Measurements from ENCODE around the gene INKA1. TPM values are rescaled to one million over a fixed set of nuclear protein-coding genes. Genes with fewer than 3 reads are reported as not detected.

The INKA1 gene
- total RNA-seq, 1 donor from 2014 or later = 5.2 TPM

DNA sequence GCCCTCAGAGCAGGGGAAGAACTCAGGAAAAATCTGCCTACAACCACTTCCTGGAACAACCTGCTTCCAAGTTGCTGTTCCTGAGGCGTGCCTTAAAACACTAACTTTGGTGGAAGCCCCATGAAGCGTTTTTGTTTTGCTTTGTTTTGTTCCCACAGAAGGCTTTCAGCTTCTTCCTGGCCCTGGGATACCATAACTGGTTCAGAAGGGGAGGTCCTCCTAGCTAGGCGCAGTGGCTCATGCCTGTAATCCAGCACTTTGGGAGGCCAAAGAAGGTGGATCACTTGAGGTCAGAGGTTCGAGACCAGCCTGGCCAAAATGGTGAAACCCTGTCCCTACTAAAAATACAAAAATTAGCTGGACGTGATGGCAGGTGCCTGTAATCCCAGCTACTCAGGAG is 15.5 kb upstream of the INKA1 start:
- H3K27ac Mint-ChIP-seq (ENCODE audit: unreplicated experiment) = peak overlapping the region; percentile 97
- H3K4me3 Mint-ChIP-seq (ENCODE audit: unreplicated experiment) = peak overlapping the region; percentile 86
- no peak for DNase-seq (ENCODE audit: extremely low spot score, unreplicated experiment)
- peaks cover 24% of the 10 kb centered on the region for H3K4me1 Mint-ChIP-seq (ENCODE audit: unreplicated experiment)
- H3K9me3 Mint-ChIP-seq (ENCODE audit: unreplicated experiment) = no peaks in the 10 kb centered on the region
- no peaks in the 10 kb centered on the region for H3K27me3 Mint-ChIP-seq (ENCODE audit: unreplicated experiment)
- TF ChIP-seq, protein P1, sequence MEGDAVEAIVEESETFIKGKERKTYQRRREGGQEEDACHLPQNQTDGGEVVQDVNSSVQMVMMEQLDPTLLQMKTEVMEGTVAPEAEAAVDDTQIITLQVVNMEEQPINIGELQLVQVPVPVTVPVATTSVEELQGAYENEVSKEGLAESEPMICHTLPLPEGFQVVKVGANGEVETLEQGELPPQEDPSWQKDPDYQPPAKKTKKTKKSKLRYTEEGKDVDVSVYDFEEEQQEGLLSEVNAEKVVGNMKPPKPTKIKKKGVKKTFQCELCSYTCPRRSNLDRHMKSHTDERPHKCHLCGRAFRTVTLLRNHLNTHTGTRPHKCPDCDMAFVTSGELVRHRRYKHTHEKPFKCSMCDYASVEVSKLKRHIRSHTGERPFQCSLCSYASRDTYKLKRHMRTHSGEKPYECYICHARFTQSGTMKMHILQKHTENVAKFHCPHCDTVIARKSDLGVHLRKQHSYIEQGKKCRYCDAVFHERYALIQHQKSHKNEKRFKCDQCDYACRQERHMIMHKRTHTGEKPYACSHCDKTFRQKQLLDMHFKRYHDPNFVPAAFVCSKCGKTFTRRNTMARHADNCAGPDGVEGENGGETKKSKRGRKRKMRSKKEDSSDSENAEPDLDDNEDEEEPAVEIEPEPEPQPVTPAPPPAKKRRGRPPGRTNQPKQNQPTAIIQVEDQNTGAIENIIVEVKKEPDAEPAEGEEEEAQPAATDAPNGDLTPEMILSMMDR (IDR thresholded peaks at IDR 0.05) = no peak
- peaks cover 4% of the 10 kb centered on the region for H3K36me3 Mint-ChIP-seq (ENCODE audit: unreplicated experiment)

DNA sequence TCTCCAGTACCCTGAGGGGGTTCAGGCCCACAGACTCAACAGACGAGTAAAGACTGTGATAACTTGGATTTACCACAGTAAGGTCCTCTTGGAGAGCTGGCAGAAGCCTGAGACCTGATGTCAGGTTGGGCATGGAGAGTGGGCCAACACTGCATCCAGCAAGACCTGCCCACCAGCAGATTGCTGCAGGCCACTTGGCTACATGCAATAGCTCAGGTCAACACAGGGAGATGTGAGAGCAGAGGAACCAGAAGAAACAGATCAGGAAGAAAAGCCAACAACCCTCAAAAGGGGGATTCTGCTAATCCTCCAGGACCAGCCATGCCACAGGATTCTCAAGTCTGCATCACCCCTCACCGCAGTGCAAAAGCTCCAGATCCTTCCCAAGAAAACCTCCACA is 15.0 kb upstream of the INKA1 start:
- DNase-seq (ENCODE audit: extremely low spot score, unreplicated experiment) = no peak
- no peak overlapping the region for H3K4me3 Mint-ChIP-seq (ENCODE audit: unreplicated experiment)
- no peak overlapping the region for H3K27ac Mint-ChIP-seq (ENCODE audit: unreplicated experiment)
- peaks cover 4% of the 10 kb centered on the region for H3K36me3 Mint-ChIP-seq (ENCODE audit: unreplicated experiment)
- peaks cover 24% of the 10 kb centered on the region for H3K4me1 Mint-ChIP-seq (ENCODE audit: unreplicated experiment)
- TF ChIP-seq, protein P1 (IDR thresholded peaks at IDR 0.05) = no peak
- H3K27me3 Mint-ChIP-seq (ENCODE audit: unreplicated experiment) = no peaks in the 10 kb centered on the region
- H3K9me3 Mint-ChIP-seq (ENCODE audit: unreplicated experiment) = no peaks in the 10 kb centered on the region

- Mint-ChIP-seq H3K27me3 (ENCODE audit: unreplicated experiment) (no peaks in the 10 kb centered on the region), H3K4me1 (ENCODE audit: unreplicated experiment) (peaks cover 8% of the 10 kb centered on the region), H3K9me3 (ENCODE audit: unreplicated experiment) (no peaks in the 10 kb centered on the region), H3K36me3 (ENCODE audit: unreplicated experiment) (no peaks in the 10 kb centered on the region), H3K4me3 (ENCODE audit: unreplicated experiment) (no peak overlapping the region), H3K27ac (ENCODE audit: unreplicated experiment) (no peak overlapping the region)
- DNase-seq (ENCODE audit: extremely low spot score, unreplicated experiment) = no peak
- TF ChIP-seq, protein P1 (IDR thresholded peaks at IDR 0.05) = no peak
Measured at GRCh38 chr3:49790626-49791411, 12.2 kb upstream of the INKA1 start.

- no peak for DNase-seq (ENCODE audit: extremely low spot score, unreplicated experiment)
Measured at GRCh38 chr3:49791571-49791970, 11.5 kb upstream of the INKA1 start.

More at GRCh38 chr3:49791571-49791970, 11.5 kb upstream of the INKA1 start:
- Mint-ChIP-seq H3K36me3 (ENCODE audit: unreplicated experiment) (no peaks in the 10 kb centered on the region), H3K4me1 (ENCODE audit: unreplicated experiment) (peaks cover 7% of the 10 kb centered on the region), H3K4me3 (ENCODE audit: unreplicated experiment) (no peak overlapping the region), H3K27me3 (ENCODE audit: unreplicated experiment) (no peaks in the 10 kb centered on the region), H3K27ac (ENCODE audit: unreplicated experiment) (no peak overlapping the region), H3K9me3 (ENCODE audit: unreplicated experiment) (no peaks in the 10 kb centered on the region)
- TF ChIP-seq, protein P1 (IDR thresholded peaks at IDR 0.05) = no peak
